Measurements from ENCODE around the gene RMRP.

GRCh38 chr9:35705836-35706430 lies 48.1 kb upstream of the RMRP start:
- TF ChIP-seq BACH2 (CRISPR knock-in tag; IDR thresholded peaks at IDR 0.05; ENCODE audit: borderline replicate concordance) (no peak), ZFP3 (CRISPR knock-in tag; IDR thresholded peaks at IDR 0.05) (no peak), ZFP30 (CRISPR knock-in tag; IDR thresholded peaks at IDR 0.05) (no peak), GLIS3 (CRISPR knock-in tag; IDR thresholded peaks at IDR 0.05) (no peak), ARNTL (CRISPR knock-in tag; IDR thresholded peaks at IDR 0.05; ENCODE audit: borderline replicate concordance, low read depth) (no peak), ZNF565 (CRISPR knock-in tag; conservative IDR thresholded peaks at IDR 0.05; ENCODE audit: low read depth) (no peak), PATZ1 (CRISPR knock-in tag; IDR thresholded peaks at IDR 0.05; ENCODE audit: borderline replicate concordance) (no peak), ZNF8 (CRISPR knock-in tag; IDR thresholded peaks at IDR 0.05) (no peak), ISL1 (CRISPR knock-in tag; IDR thresholded peaks at IDR 0.05) (no peak)
